AG09319 (cell line): ENCODE measurements around the gene CCDC191.

Experiments
- DNase-seq: peaks from one replicate; pipeline ENCODE4 v3.0.0-alpha.2; 2010; ENCODE audit warnings: low read depth; ENCODE audit errors: extremely low read depth
- TF ChIP-seq, protein P1 (sequence below): IDR thresholded peaks from 2 replicates; pipeline ENCODE4 v1.5.1; 2011; ENCODE audit warnings: low read depth, mild to moderate bottlenecking, inconsistent platforms, low read length, moderate library complexity

CCDC191 gene

DNA sequence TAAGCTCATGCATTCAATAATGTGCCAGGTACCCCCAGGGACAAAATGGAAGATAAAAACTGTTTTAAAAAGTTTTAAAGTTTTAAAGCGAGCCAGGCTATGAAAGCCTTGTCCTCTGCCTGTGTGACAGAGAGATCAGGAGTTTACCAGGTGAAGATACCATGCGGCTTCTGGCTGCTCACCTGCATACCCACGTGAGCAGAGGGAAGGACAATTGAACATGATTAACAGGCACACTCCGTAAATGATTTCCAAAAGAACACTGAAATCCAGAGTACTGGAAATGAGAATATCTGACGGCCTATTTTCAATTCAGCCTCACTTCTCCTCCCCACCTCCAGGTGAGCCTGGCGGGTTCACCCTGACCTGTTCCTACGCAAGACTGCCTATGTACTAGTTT lies 42.1 kb downstream of the CCDC191 start:
- DNase-seq = no peak
- TF ChIP-seq, protein P1, sequence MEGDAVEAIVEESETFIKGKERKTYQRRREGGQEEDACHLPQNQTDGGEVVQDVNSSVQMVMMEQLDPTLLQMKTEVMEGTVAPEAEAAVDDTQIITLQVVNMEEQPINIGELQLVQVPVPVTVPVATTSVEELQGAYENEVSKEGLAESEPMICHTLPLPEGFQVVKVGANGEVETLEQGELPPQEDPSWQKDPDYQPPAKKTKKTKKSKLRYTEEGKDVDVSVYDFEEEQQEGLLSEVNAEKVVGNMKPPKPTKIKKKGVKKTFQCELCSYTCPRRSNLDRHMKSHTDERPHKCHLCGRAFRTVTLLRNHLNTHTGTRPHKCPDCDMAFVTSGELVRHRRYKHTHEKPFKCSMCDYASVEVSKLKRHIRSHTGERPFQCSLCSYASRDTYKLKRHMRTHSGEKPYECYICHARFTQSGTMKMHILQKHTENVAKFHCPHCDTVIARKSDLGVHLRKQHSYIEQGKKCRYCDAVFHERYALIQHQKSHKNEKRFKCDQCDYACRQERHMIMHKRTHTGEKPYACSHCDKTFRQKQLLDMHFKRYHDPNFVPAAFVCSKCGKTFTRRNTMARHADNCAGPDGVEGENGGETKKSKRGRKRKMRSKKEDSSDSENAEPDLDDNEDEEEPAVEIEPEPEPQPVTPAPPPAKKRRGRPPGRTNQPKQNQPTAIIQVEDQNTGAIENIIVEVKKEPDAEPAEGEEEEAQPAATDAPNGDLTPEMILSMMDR = no peak

DNA sequence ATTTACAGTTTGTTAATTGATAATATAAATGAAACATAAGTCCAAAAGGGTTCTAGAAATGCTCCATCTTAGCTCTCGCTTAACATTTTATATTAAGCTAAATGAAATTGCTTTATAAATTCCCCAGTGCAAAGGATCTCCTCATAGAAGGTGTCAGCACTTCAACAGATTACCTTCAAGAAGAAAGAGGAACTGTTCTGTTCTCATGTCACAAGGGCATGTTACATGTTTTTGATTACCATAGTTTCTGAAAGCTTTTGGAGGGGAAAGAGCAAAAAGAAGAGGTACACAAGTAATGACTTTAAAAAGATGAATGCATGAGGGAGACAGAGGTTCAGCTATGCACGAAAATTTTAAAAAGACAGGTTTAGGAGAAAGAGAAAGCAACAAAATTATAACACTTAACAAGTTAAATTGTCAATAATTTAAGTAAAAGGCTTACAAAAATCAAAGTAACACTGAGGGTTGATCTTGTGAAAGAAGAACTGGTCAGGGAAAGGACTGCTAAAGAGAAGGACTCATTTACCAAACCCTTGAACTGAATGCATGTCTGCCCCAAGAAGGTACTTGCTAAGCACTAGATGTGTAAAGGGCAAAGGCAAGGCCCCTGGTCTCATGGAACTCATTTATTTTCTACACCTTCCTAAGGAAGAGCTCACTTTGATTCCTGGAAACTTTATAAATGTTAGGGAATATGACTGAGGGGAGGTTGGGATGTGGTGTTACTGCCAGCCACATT lies 45.1 kb downstream of the CCDC191 start:
- no peak for DNase-seq
- TF ChIP-seq, protein P1 = no peak

- TF ChIP-seq, protein P1 = no peak
- DNase-seq = no peak
Measured at GRCh38 chr3:114005481-114005880, 50.8 kb downstream of the CCDC191 start.

DNA sequence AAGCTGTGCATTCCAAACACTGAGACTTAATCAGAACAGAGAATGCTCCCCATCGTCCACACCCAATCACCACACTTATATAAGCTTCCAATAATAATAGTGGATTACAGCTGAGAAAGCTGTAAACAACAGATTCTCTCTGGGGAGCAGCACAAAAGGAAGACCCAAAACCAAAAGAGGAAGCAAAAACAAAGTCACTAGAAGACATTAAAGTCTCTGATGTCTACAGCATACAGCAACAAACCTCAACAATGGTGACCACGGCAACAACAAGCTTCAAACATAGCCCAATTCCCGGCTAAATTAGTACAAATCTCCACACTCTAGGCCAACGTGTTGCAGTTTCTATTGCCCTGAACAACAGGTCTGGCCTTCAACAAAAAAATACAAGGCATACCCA lies 70.8 kb downstream of the CCDC191 start:
- DNase-seq = no peak
- TF ChIP-seq, protein P1 = no peak

DNA sequence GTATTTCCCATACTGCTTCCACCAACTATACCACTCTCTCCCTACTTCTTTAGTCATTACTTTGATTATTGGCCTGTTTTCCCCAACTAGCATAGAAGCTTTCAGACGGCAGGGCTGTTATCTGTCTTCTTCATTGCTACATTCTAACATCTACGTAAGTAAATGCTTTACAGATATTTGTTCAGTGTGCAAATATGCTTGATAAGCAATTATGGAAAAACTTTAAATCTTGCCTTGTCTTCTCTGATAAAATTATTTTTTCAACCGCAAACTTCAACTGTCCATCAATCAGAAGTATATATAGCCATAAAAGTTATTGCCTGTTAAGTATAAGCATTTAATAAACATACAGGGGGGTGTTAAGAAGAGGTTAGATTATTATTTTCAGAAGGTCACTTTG lies 72.8 kb downstream of the CCDC191 start:
- no peak for DNase-seq
- TF ChIP-seq, protein P1 = no peak

DNA sequence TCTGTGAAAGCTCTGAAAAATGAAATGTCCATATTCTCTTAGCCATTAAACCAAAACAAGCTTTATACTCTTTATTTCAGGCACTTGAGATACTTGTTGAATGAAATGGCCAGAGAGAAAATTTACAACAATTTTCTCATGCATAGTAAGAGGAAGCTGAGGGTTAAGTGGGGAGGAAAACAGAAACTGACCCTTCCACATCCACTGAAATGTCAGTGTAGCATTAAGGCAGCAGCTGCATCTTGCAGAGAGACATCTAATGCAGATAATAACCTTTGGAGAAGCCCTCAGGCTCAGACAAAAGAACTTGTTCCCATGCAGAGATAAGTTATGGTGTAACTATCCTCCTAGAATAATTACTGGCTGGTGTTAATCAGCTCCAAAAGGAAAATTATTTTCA lies 74.5 kb downstream of the CCDC191 start:
- DNase-seq = no peak

DNA sequence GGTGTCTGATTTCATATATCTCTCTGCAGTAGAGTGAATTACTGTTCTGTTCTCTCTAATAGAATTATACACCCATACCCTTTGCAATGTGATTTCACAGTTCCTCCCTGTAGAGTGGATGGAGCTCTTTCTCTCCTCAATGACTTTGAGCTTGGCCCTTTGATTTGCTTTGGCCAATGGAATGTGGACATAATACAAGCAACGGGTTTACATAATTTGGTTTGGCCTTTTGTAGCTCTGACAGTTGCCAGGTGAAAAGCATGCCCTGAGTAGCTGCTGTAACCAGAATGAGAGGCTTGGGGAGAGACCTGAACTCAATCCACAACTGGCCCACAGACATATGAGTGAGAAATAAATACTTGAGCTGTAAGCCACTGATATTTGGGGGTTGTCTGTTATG lies 76.4 kb downstream of the CCDC191 start:
- DNase-seq = no peak
- TF ChIP-seq, protein P1 = no peak

More for the DNA sequence above, 74.5 kb downstream of the CCDC191 start:
- TF ChIP-seq, protein P1 = no peak
